HG03066 (cell line): ENCODE measurements around the gene ZFYVE28.

ENCODE experiments used
- ATAC-seq: cut with Tn5 transposase; IDR thresholded peaks from one replicate; pipeline ENCODE4 v1.9.1; 2021; ENCODE audit warnings: low read depth; ENCODE audit not compliant: unreplicated experiment

Gene ZFYVE28

GRCh38 chr4:2313366-2313765 lies 105.1 kb downstream of the ZFYVE28 start:
- ATAC-seq = no peak

- no peak for ATAC-seq
Measured at GRCh38 chr4:2306773-2307410, 111.6 kb downstream of the ZFYVE28 start.

- ATAC-seq = no peak
Measured at GRCh38 chr4:2305766-2306501, 112.5 kb downstream of the ZFYVE28 start.

- ATAC-seq = no peak
Measured at GRCh38 chr4:2304877-2305561, 113.4 kb downstream of the ZFYVE28 start.

GRCh38 chr4:2304321-2304876 lies 114.0 kb downstream of the ZFYVE28 start:
- no peak for ATAC-seq

- no peak for ATAC-seq
Measured at GRCh38 chr4:2303686-2304320, 114.6 kb downstream of the ZFYVE28 start.

- no peak for ATAC-seq
Measured at GRCh38 chr4:2303121-2303685, 115.2 kb downstream of the ZFYVE28 start.

- ATAC-seq = no peak
Measured at GRCh38 chr4:2302387-2303119, 115.9 kb downstream of the ZFYVE28 start.

GRCh38 chr4:2301806-2302205 lies 116.6 kb downstream of the ZFYVE28 start:
- ATAC-seq = no peak

GRCh38 chr4:2301225-2301642 lies 117.2 kb downstream of the ZFYVE28 start:
- ATAC-seq = no peak

GRCh38 chr4:2300431-2301224 lies 117.8 kb downstream of the ZFYVE28 start:
- ATAC-seq = no peak

GRCh38 chr4:2299794-2300193 lies 118.7 kb downstream of the ZFYVE28 start:
- ATAC-seq = no peak

GRCh38 chr4:2298532-2298991 lies 119.9 kb downstream of the ZFYVE28 start:
- no peak for ATAC-seq

- ATAC-seq = no peak
Measured at GRCh38 chr4:2297606-2298531, 120.6 kb downstream of the ZFYVE28 start.

- no peak for ATAC-seq
Measured at GRCh38 chr4:2296631-2297601, 121.5 kb downstream of the ZFYVE28 start.

- no peak for ATAC-seq
Measured at GRCh38 chr4:2295900-2296442, 122.5 kb downstream of the ZFYVE28 start.
